GM23248 (cell line): Measurements from ENCODE around the gene RHOBTB1. TPM values are rescaled to one million over a fixed set of nuclear protein-coding genes. Genes with fewer than 3 reads are reported as not detected.

ENCODE experiments used
- DNase-seq: peaks from one replicate; pipeline ENCODE4 v3.0.0-alpha.2; 2015
- H2AFZ ChIP-seq: fragments of 200-600 bp; sonication (generic); 2 replicates; pipeline ENCODE4 v1.6.1; 2016; ENCODE audit warnings: antibody characterized with exemption
- H3F3A ChIP-seq: fragments of 200-600 bp; sonication (generic); 2 replicates; pipeline ENCODE4 v1.6.1; 2016; ENCODE audit warnings: mild to moderate bottlenecking, antibody characterized with exemption, mixed run types; ENCODE audit not compliant: insufficient read depth
- H3K27ac ChIP-seq: fragments of 200-600 bp; sonication (generic); 2 replicates; pipeline ENCODE4 v1.5.1; 2016; ENCODE audit warnings: mild to moderate bottlenecking
- H3K27me3 ChIP-seq: fragments of 200-600 bp; sonication (generic); replicated peaks from 2 replicates; pipeline ENCODE4 v1.6.1; 2016; ENCODE audit warnings: mild to moderate bottlenecking; ENCODE audit not compliant: insufficient read depth
- H3K36me3 ChIP-seq: fragments of 200-600 bp; sonication (generic); 2 replicates; pipeline ENCODE4 v1.6.1; 2016; ENCODE audit warnings: low read depth, mild to moderate bottlenecking
- H3K4me1 ChIP-seq: fragments of 200-600 bp; sonication (generic); 2 replicates; pipeline ENCODE4 v1.6.1; 2016; ENCODE audit warnings: mild to moderate bottlenecking; ENCODE audit not compliant: insufficient read depth
- H3K4me2 ChIP-seq: fragments of 200-600 bp; sonication (generic); one replicate; pipeline ENCODE4 v1.6.1; 2016; ENCODE audit warnings: mild to moderate bottlenecking; ENCODE audit not compliant: unreplicated experiment
- H3K4me3 ChIP-seq: fragments of 200-600 bp; sonication (generic); 2 replicates; pipeline ENCODE4 v1.5.1; 2016; ENCODE audit warnings: mild to moderate bottlenecking
- H3K79me2 ChIP-seq: fragments of 200-600 bp; sonication (generic); 2 replicates; pipeline ENCODE4 v1.6.1; 2016; ENCODE audit warnings: mild to moderate bottlenecking; ENCODE audit not compliant: insufficient read depth
- H3K9ac ChIP-seq: fragments of 200-600 bp; sonication (generic); 2 replicates; pipeline ENCODE4 v1.6.1; 2016; ENCODE audit warnings: mild to moderate bottlenecking
- H3K9me2 ChIP-seq: fragments of 200-600 bp; sonication (generic); 2 replicates; pipeline ENCODE4 v1.6.1; 2016; ENCODE audit warnings: mixed run types, mild to moderate bottlenecking, moderate library complexity; ENCODE audit not compliant: insufficient read depth
- H3K9me3 ChIP-seq: fragments of 200-600 bp; sonication (generic); one replicate; pipeline ENCODE4 v1.6.1; 2017; ENCODE audit warnings: low read depth
- H4K20me1 ChIP-seq: fragments of 200-600 bp; sonication (generic); 2 replicates; pipeline ENCODE4 v1.6.0; 2016; ENCODE audit not compliant: insufficient read depth
- EZH2 ChIP-seq: fragments of 200-600 bp; sonication (generic); IDR thresholded peaks from 2 replicates; pipeline ENCODE4 v1.6.1; 2018; ENCODE audit warnings: antibody characterized with exemption, mild to moderate bottlenecking; ENCODE audit not compliant: insufficient read depth, poor library complexity, severe bottlenecking
- EZH2phosphoT487 ChIP-seq: fragments of 200-600 bp; sonication (generic); IDR thresholded peaks from 2 replicates; pipeline ENCODE4 v1.6.1; 2018; ENCODE audit warnings: antibody characterized with exemption, moderate library complexity, mild to moderate bottlenecking, low read depth; ENCODE audit not compliant: insufficient read depth
- WGBS, 2 experiments: methylation state at CpG; one replicate each; pipeline ENCODE4 v1.1.6; 2015 to 2017; ENCODE audit warnings: low lambda C conversion rate in 2 of 2, low coverage in 1 of 2; ENCODE audit errors: missing lambda C conversion rate in 2 of 2; 5-methylcytosine and 5-hydroxymethylcytosine counted together
- in situ Hi-C: fragments of 300-500 bp; cut with MboI; formaldehyde crosslinking; loops from 2 replicates; pipeline ENCODE4 v1.15.0; 2020
- polyA plus RNA-seq: library from polyadenylated mRNA; unstranded; fragments of >200 nt; fragmentation: Nextera tagmentation; extraction: Ambion mirVana; gene quantifications from 2 replicates; pipeline ENCODE4 v1.2.1, GENCODE V29; 2016
- total RNA-seq: library from RNA; depleted of rRNA; stranded (reverse); fragments of >200 nt; shearing (Covaris generic); gene quantifications from 2 replicates; pipeline ENCODE4 v1.2.3, GENCODE V29; 2014

RHOBTB1 gene
- total and polyA plus RNA-seq, 2 experiments from 2014 or later, result 11.1 to 14.6 TPM

DNA sequence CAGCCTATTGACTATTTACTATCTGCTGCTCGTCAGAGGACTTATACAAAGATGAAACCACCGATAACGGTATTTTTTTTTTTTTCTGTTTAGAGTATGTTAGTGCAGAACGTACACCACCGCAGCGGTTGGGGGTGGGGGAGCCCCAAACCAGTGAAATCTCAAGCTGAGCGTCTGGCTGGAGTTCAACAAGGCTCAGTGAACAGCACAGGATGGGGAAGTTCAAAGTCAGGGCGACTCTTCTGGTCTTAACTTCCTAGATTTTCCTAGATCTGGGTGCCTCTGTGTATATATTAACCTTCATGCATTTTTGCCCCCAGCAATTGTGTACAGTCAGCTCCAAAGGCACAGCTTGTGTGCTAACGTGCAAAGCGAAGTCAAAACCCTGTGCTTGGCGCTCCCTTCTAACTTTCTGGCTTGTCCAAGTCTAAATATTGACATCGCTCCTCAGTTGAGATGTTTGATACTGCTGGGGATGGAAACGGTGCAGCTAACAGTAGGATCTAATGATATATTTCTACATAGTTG lies 1.1 kb downstream of the RHOBTB1 start:
- H3K27ac ChIP-seq, result peak overlapping the region; percentile 98
- no peaks in the 10 kb centered on the region for H3K9me2 ChIP-seq
- H3K36me3 ChIP-seq, result no peaks in the 10 kb centered on the region
- peaks cover 13% of the 10 kb centered on the region for H3F3A ChIP-seq
- TF ChIP-seq EZH2phosphoT487 (no peak), EZH2 (no peak)
- peaks cover 24% of the 10 kb centered on the region for H3K79me2 ChIP-seq
- peak; percentile 59 for DNase-seq
- in situ Hi-C loops, result no loop called here
- H3K4me3 ChIP-seq, result peak overlapping the region; percentile 85
- no peaks in the 10 kb centered on the region for H3K9me3 ChIP-seq
- H2AFZ ChIP-seq, result peak overlapping the region; percentile 98
- no peaks in the 10 kb centered on the region for H4K20me1 ChIP-seq
- H3K27me3 ChIP-seq, result no peaks in the 10 kb centered on the region
- H3K9ac ChIP-seq, result peak overlapping the region; percentile 98
- peaks cover 31% of the 10 kb centered on the region for H3K4me1 ChIP-seq
- WGBS, 2 experiments, result 0 to 1% methylated on average over 13 of the region's 13 CpGs
- peak overlapping the region; percentile 100 for H3K4me2 ChIP-seq

- in situ Hi-C loops, result no loop called here
- peak overlapping the region; percentile 98 for H3K27ac ChIP-seq
- H3K4me1 ChIP-seq, result peaks cover 33% of the 10 kb centered on the region
Observed at GRCh38 chr10:60942134-60942787, 1.7 kb downstream of the RHOBTB1 start.

DNA sequence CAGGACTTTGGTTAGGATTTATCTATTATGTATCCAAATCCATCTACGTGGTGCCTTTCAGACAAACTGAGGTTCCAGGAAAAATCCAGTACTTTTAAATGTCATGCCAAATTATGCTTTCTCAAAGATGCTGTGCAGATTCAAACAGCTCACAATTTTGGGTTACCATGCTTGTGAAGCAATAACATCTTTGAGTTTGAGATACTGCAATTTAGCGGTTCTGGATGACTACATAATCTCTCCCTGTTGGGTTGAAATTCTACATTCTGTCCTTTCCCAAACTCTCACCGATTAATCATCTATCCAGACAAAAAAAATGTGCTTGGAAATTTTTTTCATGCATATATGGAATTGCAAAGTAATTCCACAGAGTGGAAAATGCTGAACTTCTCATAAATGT lies 3.5 kb downstream of the RHOBTB1 start:
- peak; percentile 30 for DNase-seq
- Histone ChIP-seq H3K9ac (no peak overlapping the region), H3K36me3 (no peaks in the 10 kb centered on the region), H3K9me2 (no peaks in the 10 kb centered on the region), H2AFZ (no peak overlapping the region), H3K4me1 (peaks cover 33% of the 10 kb centered on the region), H3F3A (peaks cover 16% of the 10 kb centered on the region), H4K20me1 (no peaks in the 10 kb centered on the region), H3K4me3 (no peak overlapping the region), H3K27me3 (no peaks in the 10 kb centered on the region), H3K9me3 (no peaks in the 10 kb centered on the region), H3K4me2 (no peak overlapping the region), H3K79me2 (peaks cover 24% of the 10 kb centered on the region), H3K27ac (no peak overlapping the region)
- in situ Hi-C loops, result no loop called here
- 45 to 53% methylated on average over 3 of the region's 3 CpGs for WGBS, 2 experiments
- no peak for TF ChIP-seq EZH2phosphoT487
- no peak for TF ChIP-seq EZH2

More at GRCh38 chr10:60942134-60942787, 1.7 kb downstream of the RHOBTB1 start:
- peak overlapping the region; percentile 100 for H3K4me2 ChIP-seq
- no peaks in the 10 kb centered on the region for H4K20me1 ChIP-seq
- no peaks in the 10 kb centered on the region for H3K9me2 ChIP-seq
- H3K79me2 ChIP-seq, result peaks cover 24% of the 10 kb centered on the region
- H2AFZ ChIP-seq, result peak overlapping the region; percentile 98
- 18 to 19% methylated on average over 2 of the region's 2 CpGs for WGBS, 2 experiments
- H3K9me3 ChIP-seq, result no peaks in the 10 kb centered on the region
- H3K4me3 ChIP-seq, result peak overlapping the region; percentile 85
- TF ChIP-seq EZH2phosphoT487 (no peak), EZH2 (no peak)
- no peaks in the 10 kb centered on the region for H3K36me3 ChIP-seq
- H3F3A ChIP-seq, result peaks cover 16% of the 10 kb centered on the region
- DNase-seq, result no peak
- H3K9ac ChIP-seq, result peak overlapping the region; percentile 98
- H3K27me3 ChIP-seq, result no peaks in the 10 kb centered on the region

DNA sequence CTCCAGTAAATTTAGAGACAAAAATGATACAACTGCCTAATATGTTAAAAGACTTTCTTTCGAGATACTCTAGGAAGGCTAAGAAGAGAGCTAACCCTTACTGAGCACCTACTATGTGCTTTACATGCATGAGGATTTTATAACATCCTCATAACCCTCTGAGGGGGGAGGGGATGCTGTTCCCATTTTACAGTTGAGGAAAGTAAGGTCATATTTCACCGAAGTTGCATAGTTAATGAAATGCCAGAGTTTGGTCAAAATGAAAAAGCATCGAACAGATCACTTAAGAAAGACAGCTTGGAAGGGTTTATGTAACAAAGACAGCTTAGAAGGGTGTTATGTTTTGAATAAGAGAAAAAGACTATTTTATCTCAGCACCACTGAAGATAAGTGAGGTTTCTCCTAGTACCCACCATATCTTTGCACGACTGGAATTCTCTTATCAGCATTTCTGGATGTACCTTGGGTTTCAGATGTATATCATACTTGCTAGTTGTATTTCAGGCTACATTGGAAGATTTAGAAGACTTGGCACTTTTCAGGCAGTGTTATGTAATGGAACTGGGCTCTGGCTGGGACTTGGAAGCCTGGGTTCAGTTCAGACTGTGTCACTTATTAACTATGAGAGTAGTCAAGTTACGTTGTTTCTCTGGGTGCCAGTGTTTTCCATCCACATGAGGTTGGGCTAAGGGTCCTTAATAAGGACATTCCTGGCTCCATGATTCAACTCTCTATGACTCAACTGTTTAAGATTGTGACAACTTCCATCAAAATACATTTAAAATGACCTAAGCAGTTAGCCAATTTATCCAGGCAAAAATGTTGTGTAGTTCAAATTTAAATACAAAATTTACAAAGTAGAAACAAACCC lies 6.0 kb downstream of the RHOBTB1 start:
- Histone ChIP-seq H3K9ac (no peak overlapping the region), H3K9me3 (no peaks in the 10 kb centered on the region), H3K36me3 (0 out of 2 replicates have a peak, but pooled peaks cover under 1% of the 10 kb centered on the region), H3K27ac (peak overlapping the region; percentile 13; the same call in 1 of the 2 replicates), H3K79me2 (peaks cover 18% of the 10 kb centered on the region), H3K4me1 (peaks cover 29% of the 10 kb centered on the region), H3K9me2 (no peaks in the 10 kb centered on the region), H3K4me3 (no peak overlapping the region), H2AFZ (no peak overlapping the region), H3F3A (peaks cover 10% of the 10 kb centered on the region; the same call in 1 of the 2 replicates), H3K4me2 (no peak overlapping the region), H4K20me1 (no peaks in the 10 kb centered on the region), H3K27me3 (no peaks in the 10 kb centered on the region)
- DNase-seq, result peak; percentile 69
- in situ Hi-C loops, result no loop called here
- WGBS, 2 experiments, result 48 to 49% methylated on average over 5 of the region's 5 CpGs
- TF ChIP-seq EZH2, result no peak
- TF ChIP-seq EZH2phosphoT487, result no peak
